Activated CD8-positive, alpha-beta memory T cell treated with anti-CD3 and anti-CD28 coated beads for 36 hours (primary cell): Measurements from ENCODE around the gene POLR2F. TPM values are rescaled to one million over a fixed set of nuclear protein-coding genes. Genes with fewer than 3 reads are reported as not detected.
"Not testable (repeated sequence)": the region's sequence is repeated elsewhere in the genome, so short reads cannot be mapped to it uniquely, and the experiment has no call there.

Experiments
- CTCF ChIA-PET: fragments of 350-600 bp; sonication (Branson Sonifier 250); formaldehyde crosslinking; loops from one replicate; lab custom pipeline; 2021; ENCODE audit warnings: antibody characterized with exemption; lab: Charles Lee
- POLR2A ChIA-PET: fragments of 350-600 bp; sonication (Branson Sonifier 250); formaldehyde crosslinking; loops from one replicate; lab custom pipeline; 2021; ENCODE audit warnings: antibody characterized with exemption; lab: Charles Lee
- total RNA-seq, 2 experiments: library from RNA; stranded (reverse); gene quantifications; one replicate each; pipeline ENCODE4 v1.2.3, GENCODE V29; 2021

Gene POLR2F
- total RNA-seq, 2 experiments from 2014 or later, result 136 to 139 TPM

GRCh38 chr22:37943136-37943824 lies 10.2 kb upstream of the POLR2F start:
- ChIA-PET CTCF (no interaction called here), POLR2A (no interaction called here)

- ChIA-PET POLR2A (no interaction called here), CTCF (no interaction called here)
These were observed 9.7 kb upstream of the POLR2F start for GRCh38 chr22:37943825-37944198.

GRCh38 chr22:37944423-37944822 lies 9.1 kb upstream of the POLR2F start:
- POLR2A ChIA-PET, CTCF ChIA-PET: not testable (repeated sequence)

GRCh38 chr22:37947142-37947795 lies 6.2 kb upstream of the POLR2F start:
- POLR2A ChIA-PET, result not testable (repeated sequence)
- CTCF ChIA-PET, result interaction anchor here (0.7 kb wide), 1 partner anchor 114 kb away, joined by 3 read pairs; no protein-coding TSS in a partner anchor

- ChIA-PET POLR2A (interaction anchor here (0.6 kb wide), 1 partner anchor 133 kb away, joined by 6 read pairs; no protein-coding TSS in a partner anchor), CTCF (interaction anchor here (0.6 to 0.7 kb wide), 2 partner anchors 19 to 47 kb away, joined by 3 read pairs; no protein-coding TSS in a partner anchor)
These were observed 2.2 kb upstream of the POLR2F start for GRCh38 chr22:37951305-37951704.

- CTCF ChIA-PET, result not testable (repeated sequence)
These were observed 870 bp upstream of the POLR2F start for GRCh38 chr22:37952629-37953028.

GRCh38 chr22:37953062-37953436 lies 450 bp upstream of the POLR2F start:
- ChIA-PET POLR2A (interaction anchor here (0.8 to 1.0 kb wide), 2 partner anchors 109 to 276 kb away, joined by 3 to 5 read pairs; partner anchors contain the start of gene ANKRD54), CTCF (interaction anchor here (0.9 kb wide), 1 partner anchor 12 kb away, joined by 4 read pairs; no protein-coding TSS in a partner anchor)

More at GRCh38 chr22:37952629-37953028, 870 bp upstream of the POLR2F start:
- POLR2A ChIA-PET, result not testable (repeated sequence)

GRCh38 chr22:37954686-37955085 lies 1.2 kb downstream of the POLR2F start:
- ChIA-PET POLR2A (interaction anchor here (0.7 kb wide), 2 partner anchors 363 to 378 kb away, joined by 4 to 7 read pairs; no protein-coding TSS in a partner anchor), CTCF (interaction anchor here (0.7 to 1.7 kb wide), 3 partner anchors 11 to 375 kb away, joined by 3 to 5 read pairs (median 4); no protein-coding TSS in a partner anchor)

GRCh38 chr22:37955825-37956397 lies 2.4 kb downstream of the POLR2F start:
- POLR2A ChIA-PET, result not testable (repeated sequence)
- CTCF ChIA-PET, result interaction anchor here (1.7 kb wide), 1 partner anchor 10 kb away, joined by 5 read pairs; no protein-coding TSS in a partner anchor

- ChIA-PET POLR2A (no interaction called here), CTCF (no interaction called here)
These were observed 3.7 kb downstream of the POLR2F start for GRCh38 chr22:37957232-37957631.

GRCh38 chr22:37959231-37959825 lies 5.8 kb downstream of the POLR2F start:
- ChIA-PET POLR2A (no interaction called here), CTCF (interaction anchor here (0.5 kb wide), 1 partner anchor 276 kb away, joined by 4 read pairs; no protein-coding TSS in a partner anchor)

GRCh38 chr22:37961062-37961461 lies 7.6 kb downstream of the POLR2F start:
- ChIA-PET POLR2A (no interaction called here), CTCF (no interaction called here)

GRCh38 chr22:37965940-37966664 lies 12.6 kb downstream of the POLR2F start:
- POLR2A ChIA-PET, result no interaction called here
- CTCF ChIA-PET, result interaction anchor here (0.6 to 1.3 kb wide), 8 partner anchors 11 to 149 kb away, joined by 3 to 7 read pairs (median 3); partner anchors contain the start of genes C22orf23, GALR3 and POLR2F

- CTCF ChIA-PET, result no interaction called here
- POLR2A ChIA-PET, result no interaction called here
These were observed 13.6 kb downstream of the POLR2F start for GRCh38 chr22:37967147-37967546.

- ChIA-PET POLR2A (no interaction called here), CTCF (no interaction called here)
These were observed 14.3 kb downstream of the POLR2F start for GRCh38 chr22:37967637-37968451.

GRCh38 chr22:37968452-37969251 lies 15.2 kb downstream of the POLR2F start:
- ChIA-PET CTCF (no interaction called here), POLR2A (no interaction called here)

- ChIA-PET CTCF (no interaction called here), POLR2A (no interaction called here)
These were observed 17.4 kb downstream of the POLR2F start for GRCh38 chr22:37970864-37971263.
